Fibroblast of villous mesenchyme (primary cell): ENCODE measurements around the gene IRGM. TPM values are rescaled to one million over a fixed set of nuclear protein-coding genes. Genes with fewer than 3 reads are reported as not detected.
"Not testable (repeated sequence)": the region's sequence is repeated elsewhere in the genome, so short reads cannot be mapped to it uniquely, and the experiment has no call there.

Source experiments
- DNase-seq: peaks from one replicate; pipeline ENCODE4 v3.0.0-alpha.2; 2010; ENCODE audit warnings: low read depth
- H3K4me3 ChIP-seq: 2 replicates; pipeline ENCODE4 v1.5.1; 2011; ENCODE audit warnings: low read depth, mild to moderate bottlenecking, low read length
- total RNA-seq: library from RNA; depleted of rRNA; stranded (reverse); fragments of >200 nt; gene quantifications from 2 replicates; pipeline ENCODE4 v1.2.3, GENCODE V29; 2012
- TF ChIP-seq, protein P1 (sequence below): IDR thresholded peaks from 2 replicates; pipeline ENCODE4 v1.5.1; 2012; ENCODE audit warnings: low read depth, mild to moderate bottlenecking, low read length; ENCODE audit not compliant: insufficient read depth

IRGM gene
- total RNA-seq, 1 donor: not detected

DNA sequence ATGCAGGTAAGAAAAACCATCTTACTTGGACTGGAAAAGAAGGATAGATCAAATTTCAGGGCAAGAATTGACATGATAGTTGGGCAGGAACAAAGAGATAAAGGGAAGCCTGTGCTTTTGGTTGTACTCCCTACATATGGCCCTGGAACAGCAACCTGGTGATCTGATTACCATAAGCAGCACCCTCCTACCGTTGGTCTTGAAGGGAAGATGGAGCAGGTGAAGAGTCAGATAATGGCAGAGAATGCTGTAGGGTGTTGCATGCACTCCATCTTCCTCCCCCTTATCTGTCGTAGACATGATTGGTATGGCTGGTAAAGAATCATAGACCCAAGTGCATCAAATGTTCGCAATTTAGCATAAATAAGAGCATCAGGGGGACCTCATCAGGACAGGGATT lies 4.7 kb downstream of the IRGM start:
- TF ChIP-seq, protein P1, sequence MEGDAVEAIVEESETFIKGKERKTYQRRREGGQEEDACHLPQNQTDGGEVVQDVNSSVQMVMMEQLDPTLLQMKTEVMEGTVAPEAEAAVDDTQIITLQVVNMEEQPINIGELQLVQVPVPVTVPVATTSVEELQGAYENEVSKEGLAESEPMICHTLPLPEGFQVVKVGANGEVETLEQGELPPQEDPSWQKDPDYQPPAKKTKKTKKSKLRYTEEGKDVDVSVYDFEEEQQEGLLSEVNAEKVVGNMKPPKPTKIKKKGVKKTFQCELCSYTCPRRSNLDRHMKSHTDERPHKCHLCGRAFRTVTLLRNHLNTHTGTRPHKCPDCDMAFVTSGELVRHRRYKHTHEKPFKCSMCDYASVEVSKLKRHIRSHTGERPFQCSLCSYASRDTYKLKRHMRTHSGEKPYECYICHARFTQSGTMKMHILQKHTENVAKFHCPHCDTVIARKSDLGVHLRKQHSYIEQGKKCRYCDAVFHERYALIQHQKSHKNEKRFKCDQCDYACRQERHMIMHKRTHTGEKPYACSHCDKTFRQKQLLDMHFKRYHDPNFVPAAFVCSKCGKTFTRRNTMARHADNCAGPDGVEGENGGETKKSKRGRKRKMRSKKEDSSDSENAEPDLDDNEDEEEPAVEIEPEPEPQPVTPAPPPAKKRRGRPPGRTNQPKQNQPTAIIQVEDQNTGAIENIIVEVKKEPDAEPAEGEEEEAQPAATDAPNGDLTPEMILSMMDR: no peak
- no peak for DNase-seq
- no peak overlapping the region for H3K4me3 ChIP-seq

DNA sequence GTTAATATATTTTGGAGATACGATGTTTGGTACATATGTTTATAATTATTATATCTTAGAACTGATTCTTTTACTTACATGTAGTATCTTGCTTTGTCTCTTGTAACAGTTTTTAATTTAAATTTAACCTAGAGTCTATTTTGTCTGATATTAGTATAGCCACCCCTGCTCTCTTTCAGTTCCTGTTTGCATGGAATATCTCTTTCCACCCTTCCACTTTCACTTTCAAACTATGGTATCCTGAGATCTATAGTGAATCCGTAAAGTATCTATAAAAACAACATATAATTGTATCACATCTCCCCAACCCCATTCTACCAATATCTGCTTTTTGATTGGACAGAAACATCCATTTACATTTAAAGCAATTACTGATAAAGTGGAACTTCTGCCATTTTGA lies 7.2 kb downstream of the IRGM start:
- no peak for DNase-seq
- TF ChIP-seq, protein P1: no peak

GRCh38 chr5:150856700-150857099 lies 10.4 kb downstream of the IRGM start:
- H3K4me3 ChIP-seq, DNase-seq: not testable (repeated sequence)

More for the DNA sequence above, 7.2 kb downstream of the IRGM start:
- H3K4me3 ChIP-seq: no peak overlapping the region

DNA sequence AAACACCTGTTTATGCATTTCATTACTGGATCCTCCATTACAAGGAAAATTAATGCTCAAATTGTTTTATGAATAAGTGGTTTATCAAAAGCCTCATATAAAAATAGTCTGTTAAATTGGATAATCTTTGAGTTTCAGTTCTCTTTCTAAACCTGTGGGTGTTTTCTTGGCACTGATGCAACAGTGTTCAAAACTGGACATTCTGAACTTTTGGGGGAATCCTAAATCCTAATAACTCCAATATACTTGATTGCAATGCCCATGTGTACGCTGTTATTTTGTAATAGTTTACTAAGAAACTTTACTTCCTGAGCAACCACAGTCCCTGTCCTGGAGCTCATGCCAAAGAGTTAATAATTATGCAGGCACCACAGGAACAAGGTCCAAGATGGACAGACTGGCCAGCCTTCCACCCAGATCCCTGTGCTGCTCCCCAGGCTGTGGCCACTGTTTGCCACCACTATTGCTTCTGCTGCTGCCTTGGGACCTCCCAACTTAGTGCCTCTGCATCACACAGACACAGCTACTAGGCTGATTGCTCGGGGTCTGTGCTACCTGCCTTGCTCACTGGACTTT lies 14.0 kb downstream of the IRGM start:
- no peak overlapping the region for H3K4me3 ChIP-seq
- no peak for DNase-seq
- TF ChIP-seq, protein P1: no peak

DNA sequence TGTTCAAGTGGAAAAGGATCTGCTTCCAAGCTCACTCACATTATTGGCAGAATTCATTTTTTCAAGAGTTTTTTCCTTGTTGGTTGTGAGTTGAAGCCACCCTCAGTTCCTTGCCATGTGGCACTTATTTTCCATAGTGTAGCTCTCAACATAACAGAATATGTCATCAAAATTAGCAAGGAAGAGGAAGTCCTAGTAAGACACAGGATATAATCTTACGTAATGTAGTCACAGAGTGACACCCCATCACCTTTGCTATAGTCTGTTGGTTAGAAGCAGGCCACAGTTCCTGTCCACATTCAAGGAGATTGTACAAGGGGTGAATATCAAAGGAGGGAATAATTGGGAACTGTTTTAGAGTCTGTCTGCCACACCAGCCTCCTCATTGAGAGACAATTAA lies 15.7 kb downstream of the IRGM start:
- no peak for DNase-seq
- H3K4me3 ChIP-seq: no peak overlapping the region
- TF ChIP-seq, protein P1: no peak

DNA sequence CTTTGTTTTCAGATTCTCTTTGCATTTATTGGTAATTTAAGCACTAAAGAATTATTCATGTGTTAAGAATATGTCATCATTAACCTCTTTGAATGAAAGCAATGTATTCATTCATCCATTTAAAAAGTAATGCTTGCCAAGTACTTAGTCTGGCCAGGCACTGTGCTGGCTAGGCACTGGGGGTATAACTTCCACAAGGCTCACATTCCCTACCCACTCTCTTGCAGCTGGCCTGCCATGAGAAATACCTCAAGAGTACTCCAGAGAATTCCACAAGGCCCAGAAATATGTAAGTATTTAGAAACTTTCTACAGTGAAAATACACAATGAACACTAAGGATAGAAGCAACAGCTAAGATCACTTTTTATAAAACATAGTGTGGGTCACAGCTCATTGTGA lies 33.0 kb downstream of the IRGM start:
- H3K4me3 ChIP-seq: no peak overlapping the region
- DNase-seq: no peak
- TF ChIP-seq, protein P1: no peak

GRCh38 chr5:150895431-150896428 lies 49.4 kb downstream of the IRGM start:
- H3K4me3 ChIP-seq: no peak overlapping the region
- TF ChIP-seq, protein P1: no peak
- DNase-seq: no peak
